ENCODE results near the gene CLVS2.

GRCh38 chr6:122994256-122994655 lies 1.8 kb upstream of the CLVS2 start:
- TF ChIP-seq CTCF (optimal IDR thresholded peaks at IDR 0.05 in 1 of 3, IDR thresholded peaks at IDR 0.05 in 1 of 3, conservative IDR thresholded peaks at IDR 0.05 in 1 of 3; ENCODE audit: extremely low read depth in 1 of 3, insufficient read depth in 2 of 3, low read length in 3 of 3) (no peak), EZH2 (IDR thresholded peaks at IDR 0.05; ENCODE audit: low read length) (no peak)

Measured in keratinocyte (primary cell).